HG03280 (cell line): Measurements from ENCODE around the gene ADCY3.
"Not testable (repeated sequence)": the region's sequence is repeated elsewhere in the genome, so short reads cannot be mapped to it uniquely, and the experiment has no call there.

Source experiments
- ATAC-seq: cut with Tn5 transposase; IDR thresholded peaks from one replicate; pipeline ENCODE4 v1.9.1; 2021; ENCODE audit warnings: mild to moderate bottlenecking, moderate library complexity; ENCODE audit not compliant: unreplicated experiment

Gene ADCY3

GRCh38 chr2:24852431-24853020 is 67.5 kb downstream of the ADCY3 start:
- ATAC-seq = no peak

- ATAC-seq = no peak
Measured at GRCh38 chr2:24852026-24852425, 68.0 kb downstream of the ADCY3 start.

- ATAC-seq = no peak
Measured at GRCh38 chr2:24850944-24851343, 69.1 kb downstream of the ADCY3 start.

GRCh38 chr2:24845691-24846090 is 74.3 kb downstream of the ADCY3 start:
- no peak for ATAC-seq

GRCh38 chr2:24844023-24844685 is 75.9 kb downstream of the ADCY3 start:
- ATAC-seq = no peak

GRCh38 chr2:24843330-24843860 is 76.6 kb downstream of the ADCY3 start:
- ATAC-seq = no peak

- no peak for ATAC-seq
Measured at GRCh38 chr2:24842081-24843050, 77.7 kb downstream of the ADCY3 start.

- ATAC-seq = no peak
Measured at GRCh38 chr2:24840962-24841945, 78.8 kb downstream of the ADCY3 start.

- ATAC-seq = no peak
Measured at GRCh38 chr2:24840164-24840869, 79.7 kb downstream of the ADCY3 start.

- no peak for ATAC-seq
Measured at GRCh38 chr2:24839729-24840128, 80.3 kb downstream of the ADCY3 start.

GRCh38 chr2:24838541-24838940 is 81.5 kb downstream of the ADCY3 start:
- ATAC-seq = no peak

GRCh38 chr2:24837996-24838513 is 82.0 kb downstream of the ADCY3 start:
- ATAC-seq = no peak

- ATAC-seq = no peak
Measured at GRCh38 chr2:24836706-24837105, 83.3 kb downstream of the ADCY3 start.

GRCh38 chr2:24836206-24836605 is 83.8 kb downstream of the ADCY3 start:
- no peak for ATAC-seq

GRCh38 chr2:24835411-24835810 is 84.6 kb downstream of the ADCY3 start:
- ATAC-seq = not testable (repeated sequence)

GRCh38 chr2:24834733-24835395 is 85.2 kb downstream of the ADCY3 start:
- ATAC-seq = no peak

- ATAC-seq = no peak
Measured at GRCh38 chr2:24833821-24834732, 86.0 kb downstream of the ADCY3 start.
